Mononuclear cell (primary cell): ENCODE results near the gene MAGI1. TPM values are rescaled to one million over a fixed set of nuclear protein-coding genes. Genes with fewer than 3 reads are reported as not detected.

Source experiments
- H3K27me3 ChIP-seq: 2 replicates; pipeline ENCODE4 v1.6.0; 2011; ENCODE audit warnings: low read length, control low read depth; ENCODE audit not compliant: insufficient read depth
- H3K4me1 ChIP-seq: 2 replicates; pipeline ENCODE4 v1.5.1; 2011; ENCODE audit warnings: mild to moderate bottlenecking, low read length, control low read depth; ENCODE audit not compliant: insufficient read depth
- H3K4me3 ChIP-seq: 2 replicates; pipeline ENCODE4 v1.5.1; 2011; ENCODE audit warnings: mild to moderate bottlenecking, low read length, moderate library complexity
- H3K9me3 ChIP-seq: 2 replicates; pipeline ENCODE4 v1.5.1; 2011; ENCODE audit warnings: low read depth, mild to moderate bottlenecking, control low read depth, low read length
- total RNA-seq: library from RNA; depleted of rRNA; stranded (reverse); fragments of >200 nt; gene quantifications from one replicate; pipeline ENCODE4 v1.2.3, GENCODE V29; 2012

Gene MAGI1
- total RNA-seq, 1 donor, result not detected

DNA sequence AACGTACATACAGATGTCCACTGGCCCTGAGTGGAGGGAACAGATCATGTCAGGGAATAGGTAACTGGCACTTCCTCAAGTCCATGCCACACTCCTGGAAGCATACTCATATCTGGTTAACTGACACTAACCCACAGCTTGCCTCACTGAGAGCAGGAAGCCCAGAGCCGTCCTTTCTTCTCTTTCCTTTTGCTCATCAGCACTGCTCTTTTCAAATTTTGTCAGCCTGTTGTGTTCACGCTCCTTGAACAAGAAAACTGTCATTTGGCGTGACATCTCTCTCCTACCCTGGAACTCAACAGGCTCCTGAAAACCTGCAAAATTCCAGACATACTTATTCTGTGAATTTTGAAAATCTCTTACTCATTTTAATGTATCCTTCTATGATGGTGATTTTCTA, 360.2 kb downstream of the MAGI1 start:
- Histone ChIP-seq H3K4me3 (no peak overlapping the region), H3K9me3 (no peaks in the 10 kb centered on the region), H3K4me1 (no peaks in the 10 kb centered on the region), H3K27me3 (no peaks in the 10 kb centered on the region)

DNA sequence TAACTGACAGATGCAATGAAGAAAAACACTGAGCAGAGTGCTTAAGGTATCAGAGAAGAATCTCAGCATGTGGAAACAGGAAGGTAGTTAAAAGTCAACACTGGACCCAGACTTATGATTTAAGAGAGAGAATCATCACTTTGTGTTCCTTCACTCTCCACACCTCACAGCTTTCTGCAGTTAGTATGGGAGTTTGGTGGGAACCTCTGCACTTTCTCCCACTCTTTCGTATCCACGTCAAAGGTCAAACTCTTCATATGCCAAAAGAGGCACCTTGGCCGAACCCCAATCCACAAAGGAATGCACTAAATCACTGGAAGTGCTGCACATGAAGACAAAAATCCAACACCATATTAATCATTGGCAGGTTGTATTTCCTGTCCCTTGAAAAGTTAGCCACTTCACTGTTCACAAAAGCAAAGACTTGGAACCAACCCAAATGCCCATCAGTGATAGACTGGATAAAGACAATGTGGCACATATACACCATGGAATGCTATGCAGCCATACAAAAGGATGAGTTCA, 361.2 kb downstream of the MAGI1 start:
- no peak overlapping the region for H3K4me3 ChIP-seq
- H3K9me3 ChIP-seq, result no peaks in the 10 kb centered on the region
- no peaks in the 10 kb centered on the region for H3K27me3 ChIP-seq
- H3K4me1 ChIP-seq, result no peaks in the 10 kb centered on the region

DNA sequence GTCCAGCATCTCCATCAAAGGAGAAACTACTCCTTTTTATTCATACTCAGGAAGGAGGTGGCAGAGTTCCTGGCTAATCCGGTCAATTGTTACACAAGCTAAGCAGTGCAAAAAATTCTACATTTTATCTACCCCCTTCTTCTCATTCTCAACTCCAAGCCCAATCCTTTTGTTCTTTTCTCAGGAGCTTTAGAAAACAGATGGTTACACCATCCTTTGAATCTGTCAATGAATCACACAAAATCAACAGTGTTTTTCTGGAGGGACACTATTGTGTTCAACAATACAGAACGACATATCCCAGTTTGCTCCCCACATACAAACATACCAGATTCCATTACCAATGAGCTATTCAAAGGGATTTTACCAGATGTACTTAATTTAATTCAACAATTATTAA, 362.1 kb downstream of the MAGI1 start:
- Histone ChIP-seq H3K4me3 (no peak overlapping the region), H3K9me3 (no peaks in the 10 kb centered on the region), H3K27me3 (no peaks in the 10 kb centered on the region), H3K4me1 (no peaks in the 10 kb centered on the region)

DNA sequence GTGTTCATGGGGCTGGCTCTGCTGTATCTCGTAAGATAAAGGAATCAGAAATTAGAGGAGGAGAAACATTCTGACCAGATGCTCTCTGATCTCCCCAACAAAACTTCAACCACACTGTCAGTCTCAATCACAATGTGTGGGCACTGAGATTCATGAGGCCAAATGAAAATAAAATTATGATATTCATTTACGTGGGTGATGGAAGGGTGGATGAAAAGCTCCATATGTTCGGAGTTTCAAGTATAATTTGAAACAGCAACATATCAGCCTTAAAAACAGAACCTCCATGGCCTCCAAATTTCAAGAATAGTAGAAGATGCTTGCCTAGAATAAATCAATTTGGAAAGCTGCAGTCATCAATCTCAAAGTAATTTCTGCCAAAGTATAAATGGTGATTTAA, 363.7 kb downstream of the MAGI1 start:
- Histone ChIP-seq H3K4me3 (no peak overlapping the region), H3K27me3 (no peaks in the 10 kb centered on the region), H3K4me1 (no peaks in the 10 kb centered on the region), H3K9me3 (no peaks in the 10 kb centered on the region)

DNA sequence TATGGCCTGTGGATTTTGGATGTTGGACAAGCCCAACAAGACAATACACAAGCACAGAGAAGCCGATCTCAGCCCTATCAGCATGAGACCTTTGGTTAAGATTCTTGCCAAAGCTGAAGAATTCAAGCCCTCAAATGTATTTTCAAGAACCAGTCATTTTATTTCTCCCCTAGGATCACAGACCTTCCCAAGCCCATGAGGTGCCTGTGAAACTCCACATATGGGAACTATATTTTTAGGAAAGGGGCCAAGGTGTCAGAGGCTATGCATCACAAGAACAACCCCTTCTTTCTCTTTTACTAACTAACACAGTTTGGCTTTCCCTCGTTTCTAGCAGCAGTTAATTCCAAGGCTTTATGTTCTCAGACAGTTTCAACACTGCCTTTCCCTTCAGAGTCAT, 364.5 kb downstream of the MAGI1 start:
- no peak overlapping the region for H3K4me3 ChIP-seq
- no peaks in the 10 kb centered on the region for H3K9me3 ChIP-seq
- no peaks in the 10 kb centered on the region for H3K27me3 ChIP-seq
- no peaks in the 10 kb centered on the region for H3K4me1 ChIP-seq

DNA sequence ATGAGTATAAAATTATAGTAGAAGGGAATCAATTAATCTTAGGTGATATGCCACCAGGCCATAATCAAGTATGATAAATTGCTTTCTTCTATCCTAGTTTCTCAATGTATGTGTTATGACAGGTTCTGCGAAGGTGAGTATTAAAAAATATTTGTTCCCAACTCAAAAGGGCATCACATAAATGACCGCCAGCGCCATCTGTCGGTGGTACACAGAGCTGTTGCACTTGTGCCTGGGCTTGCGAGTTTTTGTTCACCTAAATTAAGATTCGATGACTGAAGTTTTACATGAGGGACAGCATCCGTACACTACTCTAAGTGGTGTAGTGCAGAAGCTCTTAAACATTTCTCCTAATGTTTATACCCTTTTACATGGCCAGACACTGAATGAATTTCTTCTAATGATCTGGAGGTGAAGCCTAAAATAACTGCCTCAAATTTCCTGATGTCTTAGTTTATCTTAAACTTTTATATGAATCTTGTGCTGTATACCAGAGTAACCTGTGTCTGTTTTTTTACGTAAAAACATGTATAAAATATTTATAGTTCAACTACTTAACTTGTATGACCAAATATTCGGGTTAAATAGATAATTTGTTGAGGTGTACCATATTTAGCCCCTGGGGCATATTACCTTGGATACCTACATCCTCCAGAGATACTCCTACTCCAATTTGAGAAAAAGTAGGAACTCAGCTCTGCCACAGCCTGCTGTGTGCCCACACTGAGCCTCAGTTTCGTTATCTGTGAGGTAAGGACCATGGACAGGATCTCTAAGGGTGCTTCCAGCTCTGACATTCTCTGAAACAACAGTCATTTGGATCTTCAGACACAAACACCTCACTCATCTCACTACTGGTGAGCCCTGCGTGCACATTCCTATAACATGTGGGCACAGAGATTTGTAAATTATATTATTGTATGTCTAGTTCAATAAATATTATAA, 365.6 kb downstream of the MAGI1 start:
- no peaks in the 10 kb centered on the region for H3K27me3 ChIP-seq
- no peaks in the 10 kb centered on the region for H3K9me3 ChIP-seq
- H3K4me3 ChIP-seq, result no peak overlapping the region
- H3K4me1 ChIP-seq, result no peaks in the 10 kb centered on the region

DNA sequence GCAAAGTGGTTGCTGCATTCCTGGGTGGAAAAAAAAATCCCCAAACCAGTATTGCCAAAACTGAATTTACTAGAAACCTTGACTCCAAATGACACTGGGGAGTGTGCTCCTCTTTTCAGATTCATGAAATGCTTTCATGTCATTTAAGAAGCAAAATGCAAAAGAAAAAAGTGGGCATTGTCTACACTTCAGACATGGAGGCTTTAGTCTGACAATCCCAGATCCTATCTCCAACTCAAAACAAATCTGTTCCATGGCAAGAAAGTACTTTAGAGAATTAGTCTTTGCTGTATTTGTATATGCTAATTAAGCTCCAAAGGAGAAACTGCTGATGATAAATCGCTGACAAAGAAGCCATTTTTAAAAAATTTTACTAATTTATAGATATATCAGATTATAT, 366.7 kb downstream of the MAGI1 start:
- Histone ChIP-seq H3K9me3 (no peaks in the 10 kb centered on the region), H3K4me1 (no peaks in the 10 kb centered on the region), H3K4me3 (no peak overlapping the region), H3K27me3 (no peaks in the 10 kb centered on the region)

DNA sequence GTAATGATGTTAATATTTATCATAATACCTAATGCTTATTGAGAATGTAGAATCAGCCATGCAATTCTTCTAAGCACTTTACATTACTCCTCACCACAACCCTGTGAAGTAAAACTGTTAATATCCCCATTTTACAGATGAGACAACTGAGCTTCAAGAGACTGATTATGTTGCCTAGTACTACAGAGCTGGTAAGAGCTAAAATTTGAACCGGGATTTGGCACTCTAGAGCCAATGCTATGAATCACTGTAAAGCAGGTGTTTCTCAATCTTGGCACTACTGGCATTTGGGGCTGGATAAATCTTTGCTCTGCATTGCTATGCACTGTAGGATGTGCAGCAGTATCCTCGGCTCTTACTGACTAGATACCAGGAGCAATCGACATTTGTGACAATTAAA, 367.7 kb downstream of the MAGI1 start:
- no peaks in the 10 kb centered on the region for H3K9me3 ChIP-seq
- H3K4me1 ChIP-seq, result no peaks in the 10 kb centered on the region
- H3K4me3 ChIP-seq, result no peak overlapping the region
- H3K27me3 ChIP-seq, result no peaks in the 10 kb centered on the region

DNA sequence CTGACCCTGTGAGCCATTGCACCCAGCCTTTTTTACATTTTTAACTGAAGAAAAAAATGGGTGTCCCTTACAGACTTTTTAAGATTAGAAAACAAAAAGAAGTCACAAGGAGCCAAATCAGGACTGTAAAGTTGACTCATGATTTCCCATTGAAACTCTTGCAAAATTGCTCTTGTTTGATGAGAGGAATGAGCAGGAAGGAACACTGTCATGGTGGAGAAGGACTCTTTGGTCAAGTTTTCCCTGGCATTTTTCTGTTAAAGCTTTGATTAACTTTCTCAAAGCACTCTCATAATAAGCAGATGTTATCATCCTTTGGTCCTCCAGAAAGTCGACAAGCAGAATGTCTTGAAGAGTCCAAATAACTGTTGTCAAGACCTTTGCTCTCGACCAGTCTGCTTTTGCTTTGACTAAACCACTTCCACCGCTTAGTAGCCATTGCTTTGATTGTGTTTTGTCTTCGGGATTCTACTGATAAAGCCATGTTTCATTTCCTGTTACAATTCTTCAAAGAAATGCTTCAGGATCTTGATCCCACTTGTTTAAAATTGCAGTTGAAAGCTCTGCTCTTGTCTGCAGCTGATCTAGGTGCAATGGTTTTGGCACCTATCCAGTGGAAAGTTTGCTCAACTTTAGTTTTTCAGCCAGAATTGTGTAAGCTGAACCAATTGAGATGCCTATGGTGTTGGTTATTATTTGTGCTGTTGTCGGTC, 369.4 kb downstream of the MAGI1 start:
- Histone ChIP-seq H3K27me3 (no peaks in the 10 kb centered on the region), H3K4me1 (no peaks in the 10 kb centered on the region), H3K9me3 (no peaks in the 10 kb centered on the region), H3K4me3 (no peak overlapping the region)

DNA sequence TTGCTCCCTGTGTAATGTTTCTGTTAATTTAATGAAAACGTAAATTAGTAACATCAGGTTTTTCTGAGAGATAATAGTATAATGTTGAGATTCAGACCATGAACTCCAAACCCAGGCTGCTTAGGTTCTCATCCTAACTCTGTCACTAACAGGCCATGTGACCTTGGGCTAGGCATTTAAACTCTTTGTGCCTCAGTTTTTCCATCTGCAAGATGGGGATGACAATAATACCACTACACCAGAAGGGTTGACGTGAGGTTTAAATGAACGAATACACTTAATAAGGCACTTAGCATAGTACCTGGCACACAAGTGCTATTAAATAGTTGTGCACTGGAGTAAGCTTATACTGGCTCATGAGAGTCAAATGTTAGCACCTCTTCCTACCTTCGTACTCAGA, 370.8 kb downstream of the MAGI1 start:
- Histone ChIP-seq H3K9me3 (no peaks in the 10 kb centered on the region), H3K4me1 (no peaks in the 10 kb centered on the region), H3K4me3 (no peak overlapping the region)

DNA sequence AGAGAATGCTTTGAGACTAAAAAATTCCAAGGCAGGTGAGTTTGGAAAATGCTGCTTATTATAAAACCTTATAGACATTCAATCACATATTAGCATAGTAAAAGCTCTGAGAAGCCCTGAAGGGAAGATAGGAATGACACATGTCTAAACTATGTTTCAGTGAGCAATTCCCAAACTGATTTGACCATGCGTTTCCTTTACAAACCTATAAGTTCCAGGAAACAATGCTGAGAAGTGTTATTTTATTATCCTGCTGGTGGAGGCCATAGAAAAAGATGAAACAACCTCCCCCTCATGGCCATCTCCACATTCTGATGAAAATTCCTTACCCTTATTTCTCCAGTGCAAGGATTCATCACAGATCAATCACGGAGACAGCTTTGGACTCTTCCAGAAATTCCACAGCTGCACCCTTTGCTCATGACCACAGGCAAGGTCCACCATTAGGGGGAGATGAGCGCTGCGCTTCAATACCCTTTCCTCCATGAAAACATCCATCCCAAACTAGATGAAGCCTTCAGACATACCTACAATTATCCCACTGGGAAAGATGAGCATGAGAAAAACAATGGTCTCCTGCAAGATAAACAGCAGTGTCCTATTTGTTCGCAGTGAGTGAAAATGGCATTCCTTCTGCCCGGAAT, 372.1 kb downstream of the MAGI1 start:
- Histone ChIP-seq H3K4me3 (no peak overlapping the region), H3K4me1 (no peaks in the 10 kb centered on the region), H3K9me3 (no peaks in the 10 kb centered on the region), H3K27me3 (no peaks in the 10 kb centered on the region)

More for the DNA sequence above, 370.8 kb downstream of the MAGI1 start:
- H3K27me3 ChIP-seq, result no peaks in the 10 kb centered on the region

DNA sequence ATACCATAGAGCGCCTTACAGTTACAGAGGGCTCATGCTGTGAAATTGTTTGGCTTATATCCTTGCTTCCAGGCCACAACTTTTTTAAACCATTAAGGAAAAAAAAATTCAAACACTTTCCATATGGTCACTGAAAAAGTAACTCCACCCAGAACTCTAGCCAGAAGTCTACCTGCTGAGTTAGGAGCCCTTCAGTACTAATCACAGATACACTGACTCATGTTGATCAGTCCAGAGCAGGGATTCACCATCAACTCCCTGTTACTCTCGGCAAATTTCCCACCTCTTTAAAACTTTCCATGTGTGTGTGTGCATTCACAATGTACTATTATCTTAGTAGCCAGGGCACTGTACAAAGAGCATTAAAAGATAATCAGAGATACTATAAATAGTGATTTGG, 372.8 kb downstream of the MAGI1 start:
- H3K9me3 ChIP-seq, result no peaks in the 10 kb centered on the region
- no peaks in the 10 kb centered on the region for H3K4me1 ChIP-seq
- no peak overlapping the region for H3K4me3 ChIP-seq
- no peaks in the 10 kb centered on the region for H3K27me3 ChIP-seq

DNA sequence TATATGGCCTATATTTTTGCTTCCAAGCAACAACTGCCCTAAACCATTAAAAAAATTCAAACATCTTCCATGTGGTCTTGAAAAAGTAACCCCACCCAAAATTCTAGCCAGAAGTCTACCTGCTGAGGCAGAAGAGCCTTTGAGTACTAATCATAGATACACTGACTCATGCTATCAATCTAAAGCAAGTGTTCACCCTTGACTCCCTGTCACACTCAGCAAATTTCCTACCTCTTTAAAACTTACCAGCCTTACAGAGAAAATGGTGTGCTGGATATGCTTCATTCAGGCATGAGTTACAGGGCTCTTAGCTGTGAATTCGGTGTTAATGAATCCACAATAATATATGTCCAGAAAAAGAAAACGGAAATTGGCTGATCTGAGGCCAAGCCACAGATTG, 373.8 kb downstream of the MAGI1 start:
- H3K4me1 ChIP-seq, result no peaks in the 10 kb centered on the region
- H3K9me3 ChIP-seq, result no peaks in the 10 kb centered on the region
- H3K4me3 ChIP-seq, result no peak overlapping the region
- H3K27me3 ChIP-seq, result no peaks in the 10 kb centered on the region

DNA sequence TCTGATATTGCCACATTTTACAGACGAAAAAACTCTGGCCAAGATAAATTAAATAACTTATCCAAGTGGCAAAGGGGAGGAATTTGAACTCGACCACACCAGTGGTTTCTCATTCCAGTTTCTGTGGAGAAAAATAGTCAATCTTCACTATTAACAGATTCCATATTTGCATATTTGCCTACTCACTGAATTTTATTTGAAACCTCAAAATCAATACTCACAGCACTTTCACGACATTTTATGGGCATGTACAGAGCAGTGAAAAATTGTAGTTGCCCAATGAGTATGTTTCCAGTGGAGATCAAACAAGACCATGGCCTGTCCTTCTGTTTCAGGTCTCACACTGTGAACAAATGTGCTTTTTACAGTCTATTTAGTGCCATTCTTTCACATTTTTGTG, 374.3 kb downstream of the MAGI1 start:
- Histone ChIP-seq H3K9me3 (no peaks in the 10 kb centered on the region), H3K4me3 (no peak overlapping the region), H3K27me3 (no peaks in the 10 kb centered on the region), H3K4me1 (no peaks in the 10 kb centered on the region)

DNA sequence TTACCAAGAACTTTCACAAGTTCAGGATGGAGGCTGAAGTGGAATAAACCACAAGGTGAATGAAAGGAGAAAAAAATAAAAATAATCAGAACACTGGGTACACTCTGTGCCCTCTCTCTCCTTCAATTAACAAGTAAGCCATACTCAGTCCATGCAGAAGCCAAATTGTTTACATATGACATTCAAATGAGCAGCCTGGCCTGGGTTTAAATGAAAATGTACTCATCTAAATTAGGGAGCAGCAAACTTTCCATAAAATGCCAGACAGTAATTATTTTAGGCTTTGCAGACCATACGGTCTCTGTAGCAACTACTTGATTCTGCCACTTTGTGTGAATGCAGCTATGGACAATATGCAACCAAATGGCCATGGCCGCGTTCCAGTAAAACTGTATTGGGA, 376.6 kb downstream of the MAGI1 start:
- Histone ChIP-seq H3K4me3 (no peak overlapping the region), H3K27me3 (no peaks in the 10 kb centered on the region), H3K9me3 (no peaks in the 10 kb centered on the region), H3K4me1 (no peaks in the 10 kb centered on the region)
